Astrocyte (in vitro differentiated cells and primary cell): Measurements from ENCODE around the gene SCAMP5. TPM values are rescaled to one million over a fixed set of nuclear protein-coding genes. Genes with fewer than 3 reads are reported as not detected.

ENCODE experiments used
- DNase-seq: peaks from one replicate; pipeline ENCODE4 v3.0.0-alpha.2; 2010; ENCODE audit warnings: low read depth
- FAIRE-seq: peaks from 2 replicates; lab custom pipeline; 2011; peaks lifted over from hg19 to GRCh38; lab: Jason Lieb, UNC
- H2AFZ ChIP-seq: 2 replicates; pipeline ENCODE4 v1.6.0; 2012; ENCODE audit warnings: low read depth, low read length, inconsistent platforms
- H3K27ac ChIP-seq: 2 replicates; pipeline ENCODE4 v1.5.1; 2011; ENCODE audit warnings: low read depth, low read length, inconsistent platforms
- H3K27me3 ChIP-seq: 2 replicates; pipeline ENCODE4 v1.6.0; 2011; ENCODE audit warnings: low read length, inconsistent platforms; ENCODE audit not compliant: insufficient read depth
- H3K36me3 ChIP-seq: 2 replicates; pipeline ENCODE4 v1.5.1; 2011; ENCODE audit warnings: low read length, inconsistent platforms; ENCODE audit not compliant: insufficient read depth
- H3K4me1 ChIP-seq: 2 replicates; pipeline ENCODE4 v1.5.1; 2011; ENCODE audit warnings: low read length, inconsistent platforms; ENCODE audit not compliant: insufficient read depth
- H3K4me2 ChIP-seq: 2 replicates; pipeline ENCODE4 v1.6.0; 2012; ENCODE audit warnings: low read length, inconsistent platforms
- H3K4me3 ChIP-seq: 2 replicates; pipeline ENCODE4 v1.5.1; 2011; ENCODE audit warnings: low read depth, mild to moderate bottlenecking, low read length, inconsistent platforms; ENCODE audit not compliant: insufficient read depth
- H3K79me2 ChIP-seq: 2 replicates; pipeline ENCODE4 v1.6.0; 2012; ENCODE audit warnings: mild to moderate bottlenecking, low read length, inconsistent platforms; ENCODE audit not compliant: insufficient read depth
- H3K9ac ChIP-seq: 2 replicates; pipeline ENCODE4 v1.6.0; 2012; ENCODE audit warnings: mild to moderate bottlenecking, low read length, inconsistent platforms
- H3K9me3 ChIP-seq: 2 replicates; pipeline ENCODE4 v1.5.1; 2012; ENCODE audit warnings: low read depth, mild to moderate bottlenecking, low read length, inconsistent platforms; ENCODE audit not compliant: insufficient read depth
- H4K20me1 ChIP-seq: 2 replicates; pipeline ENCODE4 v1.6.0; 2012; ENCODE audit warnings: low read length, inconsistent platforms; ENCODE audit not compliant: insufficient read depth
- H3K27ac Mint-ChIP-seq: one replicate; pipeline ENCODE4 v1.8.0; 2021; ENCODE audit warnings: mild to moderate bottlenecking, mixed read lengths; ENCODE audit not compliant: unreplicated experiment
- H3K27me3 Mint-ChIP-seq: one replicate; pipeline ENCODE4 v1.8.0; 2021; ENCODE audit warnings: low read depth, mixed read lengths; ENCODE audit not compliant: unreplicated experiment
- H3K36me3 Mint-ChIP-seq: one replicate; pipeline ENCODE4 v1.8.0; 2021; ENCODE audit warnings: low read depth, mixed read lengths; ENCODE audit not compliant: unreplicated experiment
- H3K4me1 Mint-ChIP-seq: one replicate; pipeline ENCODE4 v1.8.0; 2021; ENCODE audit warnings: low read depth, mixed read lengths; ENCODE audit not compliant: unreplicated experiment
- H3K4me3 Mint-ChIP-seq: one replicate; pipeline ENCODE4 v1.8.0; 2021; ENCODE audit warnings: mild to moderate bottlenecking, moderate library complexity, mixed read lengths; ENCODE audit not compliant: unreplicated experiment
- H3K9me3 Mint-ChIP-seq: one replicate; pipeline ENCODE4 v1.8.0; 2021; ENCODE audit warnings: mild to moderate bottlenecking, mixed read lengths; ENCODE audit not compliant: unreplicated experiment
- CTCF ChIP-seq: IDR thresholded peaks from 2 replicates; pipeline ENCODE4 v1.5.1; 2011; ENCODE audit warnings: low read depth, mild to moderate bottlenecking, inconsistent platforms, low read length, moderate library complexity; ENCODE audit not compliant: insufficient read depth
- EZH2 ChIP-seq: IDR thresholded peaks from 2 replicates; pipeline ENCODE4 v1.6.1; 2012; ENCODE audit warnings: mild to moderate bottlenecking, low read length, inconsistent platforms; ENCODE audit not compliant: insufficient read depth
- total RNA-seq: library from RNA; stranded (reverse); gene quantifications from 2 replicates; pipeline ENCODE4 v1.2.1, GENCODE V29; 2021

Gene SCAMP5
- total RNA-seq, 1 donor from 2014 or later, result 18.7 TPM

GRCh38 chr15:75070674-75071073 lies 75.3 kb downstream of the SCAMP5 start:
- Mint-ChIP-seq H3K36me3 (peaks cover 15% of the 10 kb centered on the region), H3K9me3 (peaks cover 37% of the 10 kb centered on the region), H3K27me3 (peaks cover 9% of the 10 kb centered on the region), H3K4me1 (peaks cover under 1% of the 10 kb centered on the region), H3K27ac (no peak overlapping the region), H3K4me3 (no peak overlapping the region)
- no peaks in the 10 kb centered on the region for H3K36me3 ChIP-seq
- FAIRE-seq (no peak), DNase-seq (no peak)
- no peak overlapping the region for H3K4me3 ChIP-seq
- no peaks in the 10 kb centered on the region for H4K20me1 ChIP-seq
- H3K4me1 ChIP-seq, result peaks cover 9% of the 10 kb centered on the region
- H3K27me3 ChIP-seq, result no peaks in the 10 kb centered on the region
- H3K9me3 ChIP-seq, result no peaks in the 10 kb centered on the region
- TF ChIP-seq EZH2 (no peak), CTCF (no peak)
- no peak overlapping the region for H3K27ac ChIP-seq
- H3K4me2 ChIP-seq, result no peak overlapping the region
- no peak overlapping the region for H2AFZ ChIP-seq
- no peak overlapping the region for H3K9ac ChIP-seq
- no peaks in the 10 kb centered on the region for H3K79me2 ChIP-seq

Other genes starting within 250 kb of the SCAMP5 start
- gene CYP1A2, start 246.7 kb upstream of the SCAMP5 start, total RNA-seq, result not detected in 2 replicates
- gene CSK, start 213.5 kb upstream of the SCAMP5 start, total RNA-seq, result 45.4 and 49.8 TPM in 2 replicates
- gene LMAN1L, start 182.7 kb upstream of the SCAMP5 start, total RNA-seq, result 0.32 TPM in 1 of 2 replicates, not detected in the other
- gene CPLX3, start 168.9 kb upstream of the SCAMP5 start, total RNA-seq, result not detected in 2 replicates
- 14.2 and 15.6 TPM in 2 replicates for gene ULK3, start 152.4 kb upstream of the SCAMP5 start, total RNA-seq
- 56.4 and 58.7 TPM in 2 replicates for gene SCAMP2, start 122.2 kb upstream of the SCAMP5 start, total RNA-seq
- 25.9 and 29.2 TPM in 2 replicates for gene MPI, start 105.5 kb upstream of the SCAMP5 start, total RNA-seq
- 86.4 and 97.1 TPM in 2 replicates for gene FAM219B, start 88.7 kb upstream of the SCAMP5 start, total RNA-seq
- 192 and 207 TPM in 2 replicates for gene COX5A, start 57.5 kb upstream of the SCAMP5 start, total RNA-seq
- 4.1 and 4.7 TPM in 2 replicates for gene RPP25, start 38.8 kb upstream of the SCAMP5 start, total RNA-seq
- 7.3 and 7.5 TPM in 2 replicates for gene PPCDC, start 28.0 kb downstream of the SCAMP5 start, total RNA-seq
- gene C15orf39, start 206.3 kb downstream of the SCAMP5 start, total RNA-seq, result 21.6 and 21.8 TPM in 2 replicates